GM18498 (cell line): ENCODE results near the gene KRTDAP.
A peak's percentile ranks its signal among the peaks of the same experiment; 100 is the strongest.

Experiments used
- ATAC-seq: cut with Tn5 transposase; IDR thresholded peaks from one replicate; pipeline ENCODE4 v1.9.1; 2021; ENCODE audit warnings: mild to moderate bottlenecking, moderate library complexity; ENCODE audit not compliant: unreplicated experiment

KRTDAP gene

DNA sequence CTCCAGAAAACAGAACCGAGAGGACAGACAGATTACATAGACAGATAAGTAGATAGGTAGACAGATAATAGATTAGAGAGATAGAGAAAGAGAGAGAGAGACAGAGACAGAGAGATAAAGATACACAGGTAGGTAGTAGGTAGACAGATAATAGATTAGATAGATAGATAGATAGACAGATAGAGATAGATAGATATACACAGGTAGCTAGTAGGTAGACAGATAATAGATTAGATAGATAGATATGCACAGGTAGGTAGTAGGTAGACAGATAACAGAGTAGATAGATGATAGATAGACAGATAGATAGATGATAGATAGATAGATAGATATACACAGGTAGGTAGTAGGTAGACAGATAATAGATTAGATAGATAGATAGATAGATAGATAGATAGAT is 32.1 kb downstream of the KRTDAP start:
- no peak for ATAC-seq

DNA sequence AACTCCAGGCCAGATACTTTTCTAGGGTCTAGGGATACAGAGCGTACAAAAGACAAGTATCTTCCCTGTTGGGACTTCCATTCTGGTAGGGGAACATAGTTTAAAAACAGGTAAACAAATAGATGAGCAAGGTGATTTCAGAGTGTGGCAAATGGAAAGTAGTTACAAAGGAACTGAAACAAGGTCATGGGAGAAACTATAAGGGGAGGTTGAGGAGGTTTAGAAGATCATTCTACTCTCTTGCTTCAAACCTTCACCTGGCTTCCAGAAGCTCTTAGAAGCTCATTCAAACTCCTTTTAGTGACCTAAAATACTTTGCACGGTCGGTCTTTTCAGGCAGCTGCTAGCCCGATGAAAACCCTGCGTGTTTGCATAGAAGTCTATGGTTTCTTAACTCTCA is 33.1 kb downstream of the KRTDAP start:
- ATAC-seq = no peak

DNA sequence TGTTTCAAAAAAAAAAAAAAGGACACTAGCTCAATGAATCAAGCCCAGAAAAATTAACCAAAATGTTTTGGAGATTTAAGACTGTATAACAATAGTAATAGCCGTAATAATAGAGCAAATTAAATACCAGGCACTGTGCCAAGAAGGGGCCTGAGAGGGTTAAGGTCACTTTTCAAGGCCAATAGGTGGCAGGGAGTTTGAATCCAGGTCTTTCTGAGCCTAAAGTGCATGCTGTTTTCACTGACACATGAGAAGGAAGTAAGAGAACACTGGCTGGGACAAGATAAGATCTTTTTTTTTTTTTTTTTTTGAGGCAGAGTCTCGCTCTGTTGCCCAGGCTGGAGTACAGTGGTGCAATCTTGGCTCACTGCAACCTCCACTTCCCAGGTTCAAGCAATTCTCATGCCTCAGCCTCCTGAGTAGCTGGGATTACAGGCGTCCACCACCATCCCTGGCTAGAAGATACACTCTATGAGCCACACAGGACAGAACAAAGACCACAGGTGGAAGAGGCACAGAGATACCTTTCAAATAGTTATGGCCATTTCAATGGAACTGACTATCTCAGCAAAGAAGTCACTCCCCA is 34.6 kb downstream of the KRTDAP start:
- ATAC-seq = no peak

DNA sequence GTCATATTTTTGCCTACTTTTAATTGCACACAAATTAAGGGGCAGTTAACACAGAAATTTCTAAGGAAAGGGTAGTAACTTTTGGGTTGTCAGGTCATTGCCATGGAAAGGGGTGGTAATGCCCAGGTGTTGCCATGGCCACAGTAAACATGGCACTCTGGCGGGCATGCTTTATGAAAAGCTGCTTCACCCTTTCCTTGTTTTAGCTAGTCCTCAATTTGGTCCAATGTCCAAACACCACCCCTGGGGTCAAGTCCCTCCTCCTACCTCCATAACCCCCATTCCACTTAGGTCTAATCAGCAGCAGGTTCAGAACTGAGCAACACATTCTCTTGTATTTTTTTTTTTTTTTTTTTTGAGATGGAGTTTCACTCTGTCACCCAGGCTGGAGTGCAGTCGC is 35.6 kb downstream of the KRTDAP start:
- no peak for ATAC-seq

DNA sequence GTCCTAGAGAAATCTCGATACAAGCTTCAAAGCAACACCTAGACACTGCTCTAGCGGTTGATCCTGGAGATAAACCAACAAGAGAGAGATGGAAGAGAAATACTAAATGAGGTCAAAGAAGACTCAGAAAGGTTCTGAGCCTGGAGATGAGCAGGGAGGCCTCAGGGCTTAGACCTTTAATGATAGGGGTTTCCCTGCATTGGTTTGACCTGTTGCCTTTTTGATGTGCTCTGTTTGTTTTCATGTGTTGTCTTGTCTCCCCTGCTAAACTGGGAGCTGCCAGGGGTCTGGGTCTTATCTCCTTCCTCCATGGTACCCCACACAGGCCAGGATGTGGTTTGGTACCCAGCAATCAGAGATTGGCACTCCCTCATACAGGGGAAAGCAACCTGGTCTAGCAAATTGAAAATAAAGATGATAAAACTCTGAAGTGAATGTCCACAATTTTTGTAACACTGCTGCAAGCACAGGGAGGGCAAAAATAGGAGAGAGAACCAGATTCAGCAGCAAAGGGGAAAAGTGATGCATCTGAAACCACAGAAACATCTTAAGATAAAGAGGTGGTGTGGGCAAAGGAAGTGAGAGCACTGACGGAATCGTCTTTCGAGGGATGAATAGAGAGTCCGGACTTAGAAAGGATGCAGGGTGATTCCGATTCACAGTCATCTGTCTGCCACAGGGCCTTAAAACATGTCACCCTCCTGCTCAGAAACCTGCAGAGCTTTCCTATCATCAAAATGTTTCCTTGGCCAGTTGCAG is 38.7 kb downstream of the KRTDAP start:
- peak; percentile 57 for ATAC-seq

DNA sequence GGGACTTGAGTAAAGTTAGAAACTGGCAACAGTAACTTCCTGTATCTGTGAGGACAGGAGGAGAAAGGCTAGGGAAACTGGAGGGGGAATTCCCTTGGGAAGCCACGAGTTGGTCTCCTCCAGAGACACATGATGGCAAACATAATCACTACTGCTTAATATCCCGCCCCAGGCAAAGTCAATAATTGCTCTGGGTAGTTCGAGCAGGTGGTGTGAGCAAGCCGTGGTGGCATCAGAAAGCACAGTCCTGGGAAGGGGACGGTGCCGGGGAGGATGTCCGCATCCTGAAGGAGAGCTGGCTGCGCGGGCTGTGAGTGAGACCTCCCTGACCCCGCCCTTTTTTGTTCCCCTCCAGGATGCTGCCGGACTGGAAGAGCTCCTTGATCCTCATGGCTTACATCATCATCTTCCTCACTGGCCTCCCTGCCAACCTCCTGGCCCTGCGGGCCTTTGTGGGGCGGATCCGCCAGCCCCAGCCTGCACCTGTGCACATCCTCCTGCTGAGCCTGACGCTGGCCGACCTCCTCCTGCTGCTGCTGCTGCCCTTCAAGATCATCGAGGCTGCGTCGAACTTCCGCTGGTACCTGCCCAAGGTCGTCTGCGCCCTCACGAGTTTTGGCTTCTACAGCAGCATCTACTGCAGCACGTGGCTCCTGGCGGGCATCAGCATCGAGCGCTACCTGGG is 40.8 kb downstream of the KRTDAP start:
- ATAC-seq = no peak

DNA sequence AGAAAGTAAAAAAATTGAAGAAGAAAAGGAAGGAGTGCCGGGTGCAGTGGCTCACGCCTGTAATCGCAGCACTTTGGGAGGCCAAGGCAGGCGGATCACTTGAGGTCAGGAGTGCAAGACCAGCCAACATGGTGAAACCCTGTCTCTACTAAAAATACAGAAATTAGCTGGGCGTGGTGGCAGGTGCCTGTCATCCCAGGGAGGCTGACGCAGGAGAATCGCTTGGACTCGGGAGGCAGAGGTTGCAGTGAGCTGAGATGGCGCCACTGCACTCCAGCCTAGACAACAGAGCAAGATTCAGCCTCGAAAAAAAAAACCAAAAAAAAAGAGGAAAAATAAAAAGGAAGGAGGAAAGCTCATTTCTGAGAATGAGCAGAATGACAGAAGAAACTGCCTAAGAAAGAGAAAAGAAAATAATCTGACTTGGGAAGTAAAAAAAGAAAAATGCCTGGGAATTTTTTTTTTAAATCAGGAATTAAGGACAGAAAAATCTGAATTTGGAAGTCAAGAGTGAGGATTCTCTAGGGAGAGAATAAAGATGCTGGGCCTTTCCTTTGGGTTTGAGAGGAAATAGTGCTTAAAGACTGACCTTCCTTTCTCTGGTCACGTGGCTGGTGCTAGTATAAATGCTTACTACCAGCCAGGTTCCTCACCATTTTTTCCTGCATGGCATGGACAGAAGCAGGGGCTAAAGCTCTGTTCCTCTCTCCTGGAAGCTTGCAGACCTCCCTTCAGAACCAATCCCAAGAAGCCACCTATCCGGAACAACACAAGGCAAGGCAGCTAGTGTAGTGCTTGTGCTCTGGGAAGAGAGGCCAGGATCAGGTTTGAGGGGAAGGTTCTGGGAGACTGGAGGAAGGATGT is 42.4 kb downstream of the KRTDAP start, which contains the start of gene FFAR2:
Gene FFAR2 (plus strand): TSS at position 652 of the 864 bp plus-strand sequence. CDS start 1,458 bp downstream, outside the sequence.
- no peak for ATAC-seq

DNA sequence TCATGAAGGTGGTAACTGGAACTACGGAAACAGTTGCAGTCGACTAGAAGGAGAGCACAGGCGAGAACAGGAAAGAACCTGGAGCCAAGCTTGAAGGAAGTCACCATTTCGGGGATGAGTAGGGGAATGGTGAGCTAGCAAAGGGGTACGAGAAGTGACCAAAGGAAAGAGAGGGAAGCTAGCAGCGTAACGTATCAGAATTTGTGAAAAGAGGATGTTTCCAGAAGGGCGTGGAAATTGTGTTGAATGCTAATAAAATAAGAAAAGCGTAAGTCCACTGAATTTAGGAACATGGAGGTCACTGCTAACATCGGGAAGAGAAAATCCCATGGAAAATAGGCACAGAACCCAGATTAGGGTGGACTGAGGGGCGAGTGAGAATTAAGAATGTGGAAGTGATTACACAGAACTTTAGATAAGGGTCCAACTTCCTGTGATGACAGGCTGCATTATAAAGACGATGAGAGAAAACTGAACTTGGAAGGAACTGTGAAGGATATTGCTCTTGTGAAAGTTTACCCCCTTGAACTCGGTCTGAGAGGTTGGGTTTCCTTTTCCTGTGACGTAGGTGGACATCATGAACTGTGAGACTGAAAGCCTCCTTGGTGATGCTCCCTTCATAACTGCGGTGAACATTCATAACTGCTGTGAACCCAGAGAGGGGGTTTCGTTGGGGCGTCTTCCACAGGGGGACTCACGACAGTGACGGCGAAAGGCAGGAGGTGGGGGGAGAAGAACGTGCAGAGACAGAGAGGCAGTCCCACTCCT is 44.3 kb downstream of the KRTDAP start:
- ATAC-seq = no peak

DNA sequence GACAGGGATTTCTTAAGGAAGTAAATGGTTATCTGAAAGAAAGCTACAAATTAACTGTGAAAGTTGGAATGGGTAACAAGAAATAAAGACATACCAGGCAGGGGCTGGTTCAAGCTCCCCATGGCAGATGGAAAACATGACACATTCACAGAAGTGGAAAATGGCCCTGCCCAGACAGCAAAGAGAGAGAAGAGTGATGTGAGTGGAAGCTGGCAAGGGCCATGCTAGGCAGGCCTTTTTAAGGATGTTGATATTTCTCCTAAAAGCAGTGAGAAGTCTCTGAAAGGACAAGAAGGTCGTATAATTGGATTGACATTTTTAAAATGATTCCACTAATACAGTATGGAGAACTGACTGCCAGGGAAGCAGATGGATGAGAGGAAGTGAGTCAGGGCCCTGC is 45.5 kb downstream of the KRTDAP start:
- ATAC-seq = no peak

DNA sequence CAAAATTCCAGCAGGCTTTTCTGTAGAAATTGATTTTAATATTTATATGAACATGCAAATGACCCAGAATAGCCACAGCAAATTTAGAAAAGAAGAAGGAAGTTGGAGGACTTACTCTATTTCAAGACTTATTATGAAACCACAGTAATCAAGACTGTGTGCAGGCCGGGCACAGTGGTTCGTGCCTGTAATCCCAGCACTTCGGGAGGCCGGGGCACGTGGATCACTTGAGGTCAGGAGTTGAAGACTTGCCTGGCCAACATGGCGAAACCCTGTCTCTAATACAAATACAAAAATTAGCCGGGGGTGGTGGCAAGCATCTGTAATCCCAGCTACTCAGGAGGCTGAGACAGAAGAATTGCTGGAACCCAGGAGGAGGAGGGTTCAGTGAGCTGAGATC is 48.2 kb downstream of the KRTDAP start:
- no peak for ATAC-seq

DNA sequence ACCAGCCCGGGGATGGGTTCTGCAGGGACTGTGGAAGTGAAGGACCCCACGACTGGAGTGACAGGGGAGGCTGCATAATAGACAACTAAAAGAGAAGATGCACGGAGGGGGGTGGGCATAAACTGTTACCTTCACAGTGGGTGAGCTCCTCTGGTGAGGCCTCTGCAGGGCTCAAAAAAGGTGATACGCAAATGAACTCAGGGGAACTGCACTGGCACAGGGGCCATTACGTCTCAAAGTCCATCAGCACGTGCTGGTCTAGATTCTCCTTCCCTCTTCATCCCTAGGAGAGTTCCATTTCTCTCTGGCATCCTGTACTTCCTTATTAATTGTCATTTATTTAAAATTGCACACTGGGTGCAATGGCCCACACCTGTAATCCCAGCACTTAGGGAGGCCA is 50.3 kb downstream of the KRTDAP start:
- ATAC-seq = no peak

DNA sequence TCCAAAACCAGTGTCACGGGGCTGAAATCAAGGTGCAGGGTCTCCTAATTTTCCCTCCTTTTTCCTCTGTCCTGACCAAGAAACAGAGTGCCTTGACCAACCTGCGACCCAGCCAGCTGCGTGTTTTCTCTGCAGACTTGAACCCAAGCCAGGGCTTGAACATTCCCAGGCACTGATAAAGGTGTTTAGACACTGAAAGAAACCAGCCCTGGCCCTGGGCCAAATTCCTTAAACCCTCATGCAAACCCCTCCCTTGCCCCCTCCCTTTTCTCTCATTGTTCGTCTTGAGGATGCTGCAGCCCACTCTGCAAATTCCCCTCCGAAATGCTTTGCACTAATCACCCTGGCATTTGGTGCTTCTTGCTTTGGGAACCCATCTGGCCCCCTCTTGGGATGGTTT is 51.7 kb downstream of the KRTDAP start:
- no peak for ATAC-seq

DNA sequence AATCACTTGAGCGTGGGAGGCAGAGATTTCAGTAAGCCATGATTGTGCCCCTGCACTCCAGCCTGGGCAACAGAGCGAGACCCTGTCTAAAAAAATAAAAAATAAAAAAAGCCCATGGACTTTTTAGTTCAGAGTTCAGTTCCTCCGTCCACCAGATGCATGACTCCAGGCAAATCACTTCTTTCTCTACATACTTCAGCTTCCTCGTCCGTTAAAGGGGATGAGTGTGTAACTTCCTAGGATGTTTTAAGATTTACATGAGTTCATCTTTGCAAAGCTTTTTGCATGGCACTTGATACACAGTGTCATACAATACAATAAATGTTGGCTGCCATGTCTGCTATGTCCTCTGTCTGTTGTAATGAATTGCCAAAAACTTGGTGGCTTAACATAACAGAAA is 52.2 kb downstream of the KRTDAP start:
- ATAC-seq = no peak

DNA sequence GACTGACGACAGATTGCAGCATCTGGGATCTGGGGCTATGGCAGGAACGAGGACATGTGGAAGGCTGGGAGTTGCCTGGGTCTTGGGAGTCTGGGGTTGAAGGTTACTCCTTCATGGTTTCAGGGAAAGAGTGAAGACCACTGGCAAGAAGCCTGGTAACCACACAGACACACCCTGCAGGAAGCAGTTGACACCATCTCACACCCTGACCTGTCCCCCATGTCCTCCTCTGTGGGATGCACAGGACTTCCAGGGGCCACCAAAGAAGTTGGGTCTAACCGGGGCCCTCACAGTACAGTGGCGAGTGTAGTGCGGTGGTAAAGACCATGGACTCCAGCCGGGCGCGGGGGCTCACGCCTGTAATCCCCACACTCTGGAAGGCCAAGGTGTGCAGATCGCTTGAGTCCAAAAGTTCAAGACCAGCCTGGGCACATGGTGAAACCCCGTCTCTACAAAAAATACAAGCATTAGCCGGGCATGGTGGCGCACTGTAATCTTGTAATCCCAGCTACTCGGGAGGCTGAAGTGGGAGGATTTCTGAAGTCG is 52.8 kb downstream of the KRTDAP start:
- no peak for ATAC-seq
